ENCODE data around the gene VPS11.
A peak's percentile ranks its signal among the peaks of the same experiment; 100 is the strongest.

VPS11 gene

GRCh38 chr11:119085437-119085847 lies 17.8 kb downstream of the VPS11 start:
- peaks cover 40% of the 10 kb centered on the region for H3K36me3 ChIP-seq (ENCODE audit: insufficient read depth, low read length)
- 5% methylated on average over 13 of the region's 13 CpGs for WGBS
- H3K4me1 ChIP-seq (ENCODE audit: insufficient read depth, low read length): peaks cover 4% of the 10 kb centered on the region; the same call in 1 of the 2 replicates
- H3K4me3 ChIP-seq (ENCODE audit: low read length): peak overlapping the region; percentile 85
- H3K27ac ChIP-seq (ENCODE audit: low read depth, low read length): peak overlapping the region; percentile 33; the same call in 1 of the 2 replicates
- H3K9ac ChIP-seq (ENCODE audit: low read depth, low read length): peak overlapping the region; percentile 94
- no peaks in the 10 kb centered on the region for H3K27me3 ChIP-seq (ENCODE audit: insufficient read depth, low read length)
- no peaks in the 10 kb centered on the region for H3K9me3 ChIP-seq (ENCODE audit: insufficient read depth, low read depth, low read length)

GRCh38 chr11:119087123-119087522 lies 19.5 kb downstream of the VPS11 start:
- H3K9ac ChIP-seq (ENCODE audit: low read depth, low read length): no peak overlapping the region
- H3K27me3 ChIP-seq (ENCODE audit: insufficient read depth, low read length): no peaks in the 10 kb centered on the region

GRCh38 chr11:119087747-119088241 lies 20.2 kb downstream of the VPS11 start:
- Histone ChIP-seq H3K4me1 (ENCODE audit: insufficient read depth, low read length) (peaks cover 9% of the 10 kb centered on the region; the same call in 1 of the 2 replicates), H3K27me3 (ENCODE audit: insufficient read depth, low read length) (no peaks in the 10 kb centered on the region), H3K36me3 (ENCODE audit: insufficient read depth, low read length) (peaks cover 39% of the 10 kb centered on the region), H3K9ac (ENCODE audit: low read depth, low read length) (no peak overlapping the region), H3K4me3 (ENCODE audit: low read length) (no peak overlapping the region), H3K9me3 (ENCODE audit: insufficient read depth, low read depth, low read length) (no peaks in the 10 kb centered on the region), H3K27ac (ENCODE audit: low read depth, low read length) (no peak overlapping the region)
- 91% methylated on average over 2 of the region's 2 CpGs for WGBS

More at GRCh38 chr11:119087123-119087522, 19.5 kb downstream of the VPS11 start:
- peaks cover 4% of the 10 kb centered on the region; the same call in 1 of the 2 replicates for H3K4me1 ChIP-seq (ENCODE audit: insufficient read depth, low read length)
- WGBS: 93% methylated on average over 6 of the region's 6 CpGs
- no peaks in the 10 kb centered on the region for H3K9me3 ChIP-seq (ENCODE audit: insufficient read depth, low read depth, low read length)
- peaks cover 37% of the 10 kb centered on the region for H3K36me3 ChIP-seq (ENCODE audit: insufficient read depth, low read length)
- H3K27ac ChIP-seq (ENCODE audit: low read depth, low read length): no peak overlapping the region
- H3K4me3 ChIP-seq (ENCODE audit: low read length): no peak overlapping the region

DNA sequence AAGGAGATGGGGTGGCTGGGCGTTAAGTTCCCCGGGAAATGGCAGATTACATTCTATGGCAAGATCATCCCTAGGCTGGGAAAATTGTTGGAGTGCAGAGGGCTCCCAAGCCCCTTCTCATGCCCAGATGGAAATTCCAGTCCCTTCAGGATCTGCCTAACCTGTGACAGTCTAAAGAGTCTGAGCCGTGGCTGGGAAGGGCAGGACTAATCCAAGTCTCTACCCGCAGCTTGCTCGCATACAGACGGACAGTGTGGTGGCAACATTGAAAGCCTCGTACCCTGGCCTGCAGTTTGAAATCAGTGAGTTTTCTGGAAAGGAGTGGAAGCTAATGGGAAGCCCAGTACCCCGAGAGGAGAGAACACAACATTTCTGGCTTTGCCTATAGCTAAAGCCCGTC lies 20.8 kb downstream of the VPS11 start:
- Histone ChIP-seq H3K9ac (ENCODE audit: low read depth, low read length) (no peak overlapping the region), H3K27ac (ENCODE audit: low read depth, low read length) (no peak overlapping the region)

GRCh38 chr11:119089319-119089718 lies 21.7 kb downstream of the VPS11 start:
- no peaks in the 10 kb centered on the region for H3K27me3 ChIP-seq (ENCODE audit: insufficient read depth, low read length)
- no peak overlapping the region for H3K4me3 ChIP-seq (ENCODE audit: low read length)
- no peaks in the 10 kb centered on the region for H3K9me3 ChIP-seq (ENCODE audit: insufficient read depth, low read depth, low read length)
- 94% methylated on average over 1 of the region's 1 CpG for WGBS
- H3K9ac ChIP-seq (ENCODE audit: low read depth, low read length): peak overlapping the region; percentile 21; the same call in 1 of the 2 replicates
- no peak overlapping the region for H3K27ac ChIP-seq (ENCODE audit: low read depth, low read length)
- H3K4me1 ChIP-seq (ENCODE audit: insufficient read depth, low read length): peaks cover 16% of the 10 kb centered on the region; the same call in 1 of the 2 replicates
- peaks cover 52% of the 10 kb centered on the region for H3K36me3 ChIP-seq (ENCODE audit: insufficient read depth, low read length)

More for the DNA sequence above, 20.8 kb downstream of the VPS11 start:
- peaks cover 15% of the 10 kb centered on the region; the same call in 1 of the 2 replicates for H3K4me1 ChIP-seq (ENCODE audit: insufficient read depth, low read length)
- H3K4me3 ChIP-seq (ENCODE audit: low read length): no peak overlapping the region
- WGBS: 94% methylated on average over 9 of the region's 9 CpGs
- H3K36me3 ChIP-seq (ENCODE audit: insufficient read depth, low read length): peaks cover 45% of the 10 kb centered on the region
- no peaks in the 10 kb centered on the region for H3K9me3 ChIP-seq (ENCODE audit: insufficient read depth, low read depth, low read length)
- H3K27me3 ChIP-seq (ENCODE audit: insufficient read depth, low read length): no peaks in the 10 kb centered on the region

- Histone ChIP-seq H3K9me3 (ENCODE audit: insufficient read depth, low read depth, low read length) (no peaks in the 10 kb centered on the region), H3K4me1 (ENCODE audit: insufficient read depth, low read length) (peaks cover 12% of the 10 kb centered on the region; the same call in 1 of the 2 replicates), H3K9ac (ENCODE audit: low read depth, low read length) (no peak overlapping the region), H3K36me3 (ENCODE audit: insufficient read depth, low read length) (peaks cover 52% of the 10 kb centered on the region), H3K27me3 (ENCODE audit: insufficient read depth, low read length) (no peaks in the 10 kb centered on the region), H3K27ac (ENCODE audit: low read depth, low read length) (no peak overlapping the region), H3K4me3 (ENCODE audit: low read length) (no peak overlapping the region)
- 88% methylated on average over 9 of the region's 9 CpGs for WGBS
Observed at GRCh38 chr11:119091178-119091577, 23.6 kb downstream of the VPS11 start.

DNA sequence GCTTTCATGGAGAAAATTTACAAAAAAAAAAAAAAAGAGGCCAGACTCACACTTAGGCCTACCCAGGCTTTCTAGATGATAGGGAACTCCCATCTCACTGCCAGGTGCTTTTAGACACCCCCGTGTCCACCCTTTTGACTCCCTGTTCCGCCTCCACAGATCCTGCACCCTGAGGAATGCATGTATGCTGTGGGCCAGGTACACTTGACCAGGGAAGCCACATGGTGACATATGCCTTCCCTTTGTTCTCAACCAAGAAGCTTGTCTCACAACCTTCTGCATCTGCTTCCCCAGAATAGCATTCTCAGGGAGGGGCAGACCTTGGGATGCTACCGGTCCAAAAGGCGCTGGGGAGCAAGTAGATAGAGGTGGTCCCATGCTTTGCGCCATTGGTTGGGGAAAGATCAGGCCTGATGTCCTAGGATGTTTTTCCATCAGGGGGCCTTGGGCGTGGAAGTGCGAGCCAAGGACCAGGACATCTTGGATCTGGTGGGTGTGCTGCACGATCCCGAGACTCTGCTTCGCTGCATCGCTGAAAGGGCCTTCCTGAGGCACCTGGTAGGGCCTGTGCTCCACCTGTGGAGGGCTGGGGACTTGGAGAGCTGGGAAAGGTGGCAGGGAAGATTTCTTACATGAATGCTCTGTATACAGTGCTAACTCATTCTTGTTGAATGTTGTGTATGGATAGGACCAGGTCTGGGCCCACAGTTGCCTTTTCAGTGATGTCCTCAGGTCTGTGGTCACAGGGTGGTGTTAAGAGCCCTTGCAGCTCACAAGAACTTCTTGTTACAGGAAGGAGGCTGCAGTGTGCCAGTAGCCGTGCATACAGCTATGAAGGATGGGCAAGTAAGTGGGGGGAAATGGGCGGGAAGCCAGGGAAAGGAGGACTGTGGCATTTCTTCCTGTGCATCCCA lies 24.6 kb downstream of the VPS11 start:
- peaks cover 12% of the 10 kb centered on the region; the same call in 1 of the 2 replicates for H3K4me1 ChIP-seq (ENCODE audit: insufficient read depth, low read length)
- H3K27me3 ChIP-seq (ENCODE audit: insufficient read depth, low read length): no peaks in the 10 kb centered on the region
- peak overlapping the region; percentile 98; the same call in 1 of the 2 replicates for H3K9ac ChIP-seq (ENCODE audit: low read depth, low read length)
- peak overlapping the region; percentile 5; the same call in 1 of the 2 replicates for H3K27ac ChIP-seq (ENCODE audit: low read depth, low read length)
- H3K4me3 ChIP-seq (ENCODE audit: low read length): peak overlapping the region; percentile 90
- peaks cover 62% of the 10 kb centered on the region for H3K36me3 ChIP-seq (ENCODE audit: insufficient read depth, low read length)
- no peaks in the 10 kb centered on the region for H3K9me3 ChIP-seq (ENCODE audit: insufficient read depth, low read depth, low read length)
- WGBS: 91% methylated on average over 13 of the region's 13 CpGs

- peaks cover 71% of the 10 kb centered on the region for H3K36me3 ChIP-seq (ENCODE audit: insufficient read depth, low read length)
- H3K4me1 ChIP-seq (ENCODE audit: insufficient read depth, low read length): peaks cover 12% of the 10 kb centered on the region; the same call in 1 of the 2 replicates
- no peaks in the 10 kb centered on the region for H3K27me3 ChIP-seq (ENCODE audit: insufficient read depth, low read length)
- no peaks in the 10 kb centered on the region for H3K9me3 ChIP-seq (ENCODE audit: insufficient read depth, low read depth, low read length)
- H3K4me3 ChIP-seq (ENCODE audit: low read length): peak overlapping the region; percentile 90
- no peak overlapping the region; the same call in 1 of the 2 replicates for H3K27ac ChIP-seq (ENCODE audit: low read depth, low read length)
- H3K9ac ChIP-seq (ENCODE audit: low read depth, low read length): peak overlapping the region; percentile 98
- WGBS: 66% methylated on average over 10 of the region's 12 CpGs
Observed at GRCh38 chr11:119092880-119093842, 25.5 kb downstream of the VPS11 start.

DNA sequence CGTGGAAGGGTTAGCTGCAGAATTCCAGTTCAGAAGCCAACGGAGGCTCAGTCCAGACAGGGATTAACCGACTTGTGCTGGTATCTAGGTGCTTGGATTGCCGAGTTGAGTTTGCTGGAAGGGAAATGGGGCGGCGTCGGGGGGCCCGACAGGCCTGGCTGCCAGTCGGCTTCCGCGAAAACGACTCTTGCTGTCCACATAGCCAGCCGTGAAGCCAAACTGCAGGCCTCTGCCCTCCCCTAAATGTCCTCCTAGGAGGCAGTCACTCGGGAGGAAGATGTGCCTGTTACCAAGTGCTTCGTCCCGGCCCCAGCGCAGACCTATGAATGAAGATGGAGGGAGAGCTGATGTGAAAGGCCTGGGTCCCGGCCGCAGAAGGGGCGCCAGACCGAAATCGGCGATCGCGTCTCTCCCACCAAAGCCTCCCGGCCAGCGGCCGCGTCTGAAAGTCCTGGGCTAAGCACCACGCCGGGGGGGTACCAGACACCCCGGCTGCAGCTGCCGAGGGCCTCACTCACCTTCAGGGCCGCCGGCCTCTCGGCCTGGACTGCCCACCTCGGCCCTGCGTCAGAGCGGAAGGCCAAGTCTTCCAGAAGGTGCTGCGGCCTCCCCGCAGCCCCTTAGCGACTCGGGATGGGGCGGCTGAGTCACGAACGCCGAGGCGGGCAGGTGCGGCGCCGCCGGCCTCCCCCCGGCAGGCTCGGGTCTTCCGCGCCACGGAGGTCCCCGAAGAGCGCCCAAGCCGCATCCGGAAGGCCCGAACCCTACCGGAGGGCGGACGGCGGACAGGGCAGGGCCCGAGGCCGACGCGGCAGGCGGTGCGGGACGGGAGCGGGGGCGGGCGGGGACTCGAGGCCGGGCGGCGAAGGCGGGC lies 26.6 kb downstream of the VPS11 start:
- Histone ChIP-seq H3K27me3 (ENCODE audit: insufficient read depth, low read length) (no peaks in the 10 kb centered on the region), H3K4me1 (ENCODE audit: insufficient read depth, low read length) (peaks cover 12% of the 10 kb centered on the region; the same call in 1 of the 2 replicates), H3K9ac (ENCODE audit: low read depth, low read length) (peak overlapping the region; percentile 98), H3K4me3 (ENCODE audit: low read length) (peak overlapping the region; percentile 90), H3K36me3 (ENCODE audit: insufficient read depth, low read length) (peaks cover 72% of the 10 kb centered on the region), H3K9me3 (ENCODE audit: insufficient read depth, low read depth, low read length) (no peaks in the 10 kb centered on the region), H3K27ac (ENCODE audit: low read depth, low read length) (peak overlapping the region; percentile 87)
- under 1% methylated on average over 81 of the region's 81 CpGs for WGBS

DNA sequence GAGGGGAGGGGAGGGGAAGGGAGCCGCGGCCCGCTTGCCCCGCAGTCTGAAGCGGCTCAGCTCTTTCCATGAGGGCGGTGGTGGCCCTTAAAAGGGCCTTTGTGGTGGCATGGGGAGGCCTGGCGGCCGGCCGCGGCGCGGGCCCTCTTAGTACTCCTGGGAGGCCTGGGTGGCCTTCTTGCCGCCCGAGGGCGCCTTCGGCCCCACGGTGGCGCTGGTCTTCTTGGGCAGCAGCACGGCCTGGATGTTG lies 27.1 kb downstream of the VPS11 start:
- Histone ChIP-seq H3K9me3 (ENCODE audit: insufficient read depth, low read depth, low read length) (no peaks in the 10 kb centered on the region), H3K27me3 (ENCODE audit: insufficient read depth, low read length) (no peaks in the 10 kb centered on the region), H3K27ac (ENCODE audit: low read depth, low read length) (peak overlapping the region; percentile 87), H3K36me3 (ENCODE audit: insufficient read depth, low read length) (peaks cover 69% of the 10 kb centered on the region), H3K4me1 (ENCODE audit: insufficient read depth, low read length) (peaks cover 12% of the 10 kb centered on the region; the same call in 1 of the 2 replicates), H3K4me3 (ENCODE audit: low read length) (peak overlapping the region; percentile 90), H3K9ac (ENCODE audit: low read depth, low read length) (peak overlapping the region; percentile 98)
- under 1% methylated on average over 19 of the region's 19 CpGs for WGBS
